ENCODE measurements around the gene ADAMTSL5.

DNA sequence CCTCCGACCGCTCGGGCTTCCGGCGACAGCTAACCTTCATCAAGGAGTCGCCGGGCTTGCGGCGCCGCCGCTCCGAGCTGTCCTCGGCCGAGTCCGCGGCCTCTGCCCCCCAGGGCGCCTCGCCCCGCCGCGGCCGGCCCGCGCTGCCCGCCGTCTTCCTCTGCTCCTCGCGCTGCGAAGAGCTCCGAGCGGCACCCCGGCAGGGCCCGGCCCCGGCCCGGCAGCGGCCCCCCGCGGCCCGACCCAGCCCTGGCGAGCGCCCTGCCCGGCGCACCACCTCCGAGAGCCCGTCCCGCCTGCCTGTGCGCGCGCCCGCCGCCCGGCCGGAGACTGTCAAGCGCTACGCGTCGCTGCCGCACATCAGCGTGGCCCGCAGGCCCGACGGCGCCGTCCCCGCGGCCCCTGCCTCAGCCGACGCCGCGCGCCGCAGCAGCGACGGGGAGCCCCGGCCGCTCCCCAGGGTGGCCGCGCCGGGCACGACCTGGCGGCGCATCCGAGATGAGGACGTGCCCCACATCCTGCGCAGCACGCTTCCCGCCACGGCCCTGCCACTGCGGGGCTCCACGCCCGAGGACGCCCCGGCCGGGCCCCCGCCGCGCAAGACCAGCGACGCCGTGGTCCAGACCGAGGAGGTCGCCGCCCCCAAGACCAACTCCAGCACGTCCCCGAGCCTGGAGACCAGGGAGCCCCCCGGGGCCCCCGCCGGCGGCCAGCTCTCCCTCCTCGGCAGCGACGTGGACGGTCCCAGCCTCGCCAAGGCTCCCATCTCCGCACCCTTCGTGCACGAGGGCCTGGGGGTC lies 43.4 kb downstream of the ADAMTSL5 start:
- no peak for TF ChIP-seq POLR2A (IDR thresholded peaks at IDR 0.05)
- no peak for TF ChIP-seq EP300 (IDR thresholded peaks at IDR 0.05; ENCODE audit: low read depth)

Data from transverse colon (tissue), 1 donor.